Calu3 (cell line): ENCODE measurements around the gene HOXD8. TPM values are rescaled to one million over a fixed set of nuclear protein-coding genes. Genes with fewer than 3 reads are reported as not detected.

Experiments
- BruUV-seq: library from RNA; stranded (reverse); fragments of 400-500 nt; replicated peaks from 2 replicates; lab custom pipeline; 2021; lab: Mats Ljungman, UMichigan
- CTCF ChIA-PET: fragments of 300-600 bp; sonication (Branson Sonifier 250); formaldehyde crosslinking; loops from one replicate; lab custom pipeline; 2022; ENCODE audit warnings: antibody characterized with exemption; lab: Charles Lee
- DNase-seq: peaks from one replicate; pipeline ENCODE4 v3.0.0; 2022
- H3K27ac Mint-ChIP-seq: one replicate; pipeline ENCODE4 v1.8.0; 2022; ENCODE audit warnings: mixed read lengths; ENCODE audit not compliant: unreplicated experiment
- H3K27me3 Mint-ChIP-seq: one replicate; pipeline ENCODE4 v1.8.0; 2022; ENCODE audit warnings: mixed read lengths; ENCODE audit not compliant: unreplicated experiment
- H3K36me3 Mint-ChIP-seq: one replicate; pipeline ENCODE4 v1.8.0; 2022; ENCODE audit warnings: mild to moderate bottlenecking, moderate library complexity, mixed read lengths; ENCODE audit not compliant: insufficient read depth, unreplicated experiment
- H3K4me1 Mint-ChIP-seq: one replicate; pipeline ENCODE4 v1.8.0; 2022; ENCODE audit warnings: mild to moderate bottlenecking, low read depth, mixed read lengths; ENCODE audit not compliant: unreplicated experiment
- H3K4me3 Mint-ChIP-seq: one replicate; pipeline ENCODE4 v1.8.0; 2022; ENCODE audit warnings: mild to moderate bottlenecking, low read depth, moderate library complexity, mixed read lengths; ENCODE audit not compliant: unreplicated experiment
- H3K9me3 Mint-ChIP-seq: one replicate; pipeline ENCODE4 v1.8.0; 2022; ENCODE audit warnings: low read depth, mixed read lengths; ENCODE audit not compliant: unreplicated experiment
- CTCF ChIP-seq: fragments of 200-600 bp; IDR thresholded peaks from one replicate; pipeline ENCODE4 v1.8.0; 2022; ENCODE audit warnings: antibody characterized with exemption; ENCODE audit not compliant: unreplicated experiment
- intact Hi-C: fragments of 100-400 bp; cut with micrococcal nuclease; formaldehyde crosslinking; loops from one replicate; pipeline ENCODE4 v1.10.0; 2022; ENCODE audit not compliant: unreplicated experiment
- total RNA-seq: library from RNA; stranded (reverse); gene quantifications from 2 replicates; pipeline ENCODE4 v1.2.3, GENCODE V29; 2022

The HOXD8 gene
- total RNA-seq, 1 experiment from 2014 or later, result not detected

- Mint-ChIP-seq H3K9me3 (peaks cover 2% of the 10 kb centered on the region), H3K27ac (no peak overlapping the region), H3K27me3 (peaks cover 27% of the 10 kb centered on the region), H3K4me3 (no peak overlapping the region), H3K4me1 (peaks cover 5% of the 10 kb centered on the region), H3K36me3 (peaks cover 15% of the 10 kb centered on the region)
- no TSS peak for BruUV-seq
- DNase-seq, result no peak
- CTCF ChIA-PET, result interaction anchor here (1.0 kb wide), 1 partner anchor 276 kb away, joined by 3 read pairs; no protein-coding TSS in a partner anchor
- intact Hi-C loops, result no loop called here
- no peak for TF ChIP-seq CTCF
Observed at GRCh38 chr2:176081376-176081836, 48.1 kb upstream of the HOXD8 start.

DNA sequence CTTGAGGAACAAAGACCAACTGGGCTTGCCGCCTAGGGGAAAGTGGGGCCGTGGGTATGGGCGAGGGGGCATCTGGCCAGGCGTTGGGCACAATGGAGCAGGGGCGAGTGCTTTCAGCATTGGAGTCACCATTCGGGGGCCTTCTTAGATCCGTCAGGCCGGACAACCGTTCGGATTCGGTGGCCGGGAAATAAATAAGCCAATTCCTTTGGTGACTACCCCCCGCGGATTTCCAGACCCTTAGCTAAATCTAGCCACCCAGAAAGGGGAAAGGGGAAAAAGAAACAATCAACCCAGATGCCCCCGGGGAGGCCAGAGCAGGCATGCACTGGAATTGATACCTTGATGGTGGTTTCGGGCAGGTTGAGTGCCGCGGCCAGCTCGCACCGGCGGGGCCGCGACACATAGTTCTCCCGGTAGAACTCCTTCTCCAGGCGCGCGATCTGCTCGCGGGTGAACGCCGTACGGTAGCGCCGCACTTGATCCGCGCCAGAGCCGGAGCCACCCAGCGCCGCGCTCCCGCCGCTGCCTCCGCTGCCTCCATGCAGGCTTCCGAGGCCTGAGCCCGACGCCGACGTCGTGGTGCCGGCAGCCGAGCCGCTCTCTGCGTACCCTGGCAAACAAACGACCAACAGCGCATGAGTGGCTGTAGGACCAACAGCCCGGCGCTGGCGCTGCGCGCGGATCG is 47.5 kb upstream of the HOXD8 start:
- Mint-ChIP-seq H3K9me3 (peaks cover 2% of the 10 kb centered on the region), H3K4me3 (no peak overlapping the region), H3K27ac (no peak overlapping the region), H3K4me1 (no peaks in the 10 kb centered on the region), H3K27me3 (peaks cover 32% of the 10 kb centered on the region), H3K36me3 (peaks cover 15% of the 10 kb centered on the region)
- BruUV-seq, result no TSS peak
- CTCF ChIA-PET, result no interaction called here
- intact Hi-C loops, result no loop called here
- no peak for DNase-seq
- no peak for TF ChIP-seq CTCF

GRCh38 chr2:176082525-176082823 is 47.0 kb upstream of the HOXD8 start:
- CTCF ChIA-PET, result no interaction called here
- Mint-ChIP-seq H3K27ac (no peak overlapping the region), H3K36me3 (peaks cover 15% of the 10 kb centered on the region), H3K4me1 (no peaks in the 10 kb centered on the region), H3K4me3 (no peak overlapping the region), H3K9me3 (peaks cover 2% of the 10 kb centered on the region), H3K27me3 (peaks cover 33% of the 10 kb centered on the region)
- DNase-seq, result no peak
- intact Hi-C loops, result no loop called here
- BruUV-seq, result no TSS peak
- no peak for TF ChIP-seq CTCF

DNA sequence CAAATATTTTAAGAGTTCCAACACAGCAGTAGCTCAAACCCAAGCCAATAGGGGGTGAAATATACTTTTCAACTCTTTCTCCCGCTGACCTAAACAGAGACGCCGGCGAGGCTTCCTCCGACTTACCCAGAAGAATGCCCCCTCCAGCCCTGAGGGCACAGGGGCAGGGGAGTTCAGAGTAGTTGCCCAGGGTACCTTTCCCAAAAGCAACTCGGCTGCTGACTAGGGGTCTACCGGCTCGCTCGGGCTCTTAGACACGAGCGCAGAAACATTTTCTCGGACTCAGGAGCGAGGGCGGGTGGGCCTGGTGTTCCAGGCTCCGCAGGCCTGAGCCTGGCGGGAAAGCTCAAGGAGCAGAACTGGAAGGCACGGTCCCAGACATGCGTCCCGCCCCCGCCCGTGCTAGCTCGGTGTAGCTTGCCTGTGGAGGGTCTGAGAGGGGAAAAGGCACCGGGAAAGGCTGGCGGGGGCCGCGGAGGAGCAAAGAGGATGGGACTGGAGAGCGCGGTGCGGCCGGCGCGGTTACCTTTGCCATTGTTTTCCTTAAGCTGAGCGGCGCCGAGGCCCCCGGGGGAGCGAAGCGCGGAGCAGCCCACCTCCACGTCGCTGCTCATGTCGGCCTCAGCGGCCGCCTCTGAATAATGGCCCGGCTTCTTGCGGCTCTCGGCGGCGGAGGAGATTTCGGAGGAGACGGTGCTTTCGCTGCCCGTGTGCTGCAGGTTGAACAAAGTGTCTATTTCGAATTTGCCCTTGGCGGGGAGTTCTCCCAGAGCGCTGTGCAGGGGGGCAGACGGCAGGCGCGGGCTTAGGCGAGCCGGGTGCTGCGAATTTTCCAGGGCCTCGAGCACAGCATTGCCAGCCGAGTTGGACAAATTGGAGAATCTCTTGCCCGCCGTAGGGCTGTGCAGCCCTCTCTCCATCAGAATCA is 46.4 kb upstream of the HOXD8 start:
- H3K4me3 Mint-ChIP-seq, result no peak overlapping the region
- no peak overlapping the region for H3K27ac Mint-ChIP-seq
- BruUV-seq, result no TSS peak
- H3K9me3 Mint-ChIP-seq, result peaks cover 2% of the 10 kb centered on the region
- CTCF ChIA-PET, result no interaction called here
- TF ChIP-seq CTCF, result no peak
- no peaks in the 10 kb centered on the region for H3K4me1 Mint-ChIP-seq
- DNase-seq, result no peak
- intact Hi-C loops, result no loop called here
- H3K36me3 Mint-ChIP-seq, result peaks cover 15% of the 10 kb centered on the region
- H3K27me3 Mint-ChIP-seq, result peaks cover 32% of the 10 kb centered on the region
